ENCODE measurements around the gene ARPC2.
"Not testable (repeated sequence)": the region's sequence is repeated elsewhere in the genome, so short reads cannot be mapped to it uniquely, and the experiment has no call there.

ARPC2 gene

GRCh38 chr2:218216674-218217359, at the start of gene ARPC2:
TSS of gene ARPC2 (plus strand) at chr2:218217189. CDS start at chr2:218217471, 282 bp downstream.
- DNase-seq: peak; percentile 94

- no peak for DNase-seq
These were observed 49.0 kb upstream of the ARPC2 start for GRCh38 chr2:218168016-218168415.

GRCh38 chr2:218168635-218169462, 48.1 kb upstream of the ARPC2 start:
- peak; percentile 75 for DNase-seq

GRCh38 chr2:218169757-218170546, 47.0 kb upstream of the ARPC2 start:
- no peak for DNase-seq

GRCh38 chr2:218171744-218172143, 45.2 kb upstream of the ARPC2 start:
- not testable (repeated sequence) for DNase-seq

GRCh38 chr2:218172845-218173244, 44.1 kb upstream of the ARPC2 start:
- no peak for DNase-seq

- no peak for DNase-seq
These were observed 37.2 kb upstream of the ARPC2 start for GRCh38 chr2:218179782-218180181.

- no peak for DNase-seq
These were observed 36.4 kb upstream of the ARPC2 start for GRCh38 chr2:218180467-218181114.

GRCh38 chr2:218184331-218184730, 32.7 kb upstream of the ARPC2 start:
- DNase-seq: no peak

- DNase-seq: peak; percentile 70
These were observed 30.6 kb upstream of the ARPC2 start for GRCh38 chr2:218186355-218186766.

- no peak for DNase-seq
These were observed 30.1 kb upstream of the ARPC2 start for GRCh38 chr2:218186876-218187275.

GRCh38 chr2:218187296-218188015, 29.5 kb upstream of the ARPC2 start:
- no peak for DNase-seq

GRCh38 chr2:218188528-218188927, 28.5 kb upstream of the ARPC2 start:
- DNase-seq: no peak

- DNase-seq: no peak
These were observed 24.0 kb upstream of the ARPC2 start for GRCh38 chr2:218192902-218193430.

GRCh38 chr2:218193701-218194100, 23.3 kb upstream of the ARPC2 start:
- DNase-seq: no peak

- DNase-seq: no peak
These were observed 22.1 kb upstream of the ARPC2 start for GRCh38 chr2:218194880-218195279.

GRCh38 chr2:218196974-218197373, 20.0 kb upstream of the ARPC2 start:
- DNase-seq: no peak

- no peak for DNase-seq
These were observed 14.7 kb upstream of the ARPC2 start for GRCh38 chr2:218202266-218202665.

GRCh38 chr2:218209078-218209477, 7.9 kb upstream of the ARPC2 start:
- no peak for DNase-seq

GRCh38 chr2:218214116-218214515, 2.9 kb upstream of the ARPC2 start:
- DNase-seq: no peak

GRCh38 chr2:218216336-218216673, 684 bp upstream of the ARPC2 start:
- DNase-seq: no peak
